Measurements from ENCODE around the gene ATM.
"Not testable (repeated sequence)": the region's sequence is repeated elsewhere in the genome, so short reads cannot be mapped to it uniquely, and the experiment has no call there.

ATM gene

GRCh38 chr11:108286956-108287355 is 64.1 kb downstream of the ATM start:
- no peak for TF ChIP-seq CTCF (conservative IDR thresholded peaks at IDR 0.05; ENCODE audit: low read depth)

DNA sequence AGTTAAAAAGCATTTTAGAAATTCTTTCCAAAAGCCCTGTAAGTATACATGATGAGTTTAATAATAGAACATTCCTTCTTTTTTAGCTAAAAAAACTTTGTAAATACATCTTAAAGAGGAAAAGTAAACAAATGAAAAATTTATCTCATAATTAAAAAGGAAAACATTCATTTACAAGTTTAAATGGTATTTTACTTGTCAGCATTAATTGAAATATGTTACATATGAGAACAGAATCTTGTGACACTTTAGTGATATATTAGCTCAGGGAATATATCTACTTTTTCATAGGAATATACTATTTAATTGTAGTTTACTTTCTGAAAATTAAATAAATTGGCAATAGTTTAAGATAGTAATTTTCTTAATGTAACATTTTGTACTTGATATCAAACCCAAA is 66.2 kb downstream of the ATM start:
- POLR2A ChIA-PET (ENCODE audit: low non-redundant PET); H3K27ac ChIP-seq; DNase-seq (ENCODE audit: low spot score); CTCF ChIA-PET: not testable (repeated sequence)

More at GRCh38 chr11:108286956-108287355, 64.1 kb downstream of the ATM start:
- ChIA-PET CTCF (no interaction called here), POLR2A (ENCODE audit: low non-redundant PET) (no interaction called here)
- no peak overlapping the region for H3K27ac ChIP-seq
- no peak for DNase-seq (ENCODE audit: low spot score)

DNA sequence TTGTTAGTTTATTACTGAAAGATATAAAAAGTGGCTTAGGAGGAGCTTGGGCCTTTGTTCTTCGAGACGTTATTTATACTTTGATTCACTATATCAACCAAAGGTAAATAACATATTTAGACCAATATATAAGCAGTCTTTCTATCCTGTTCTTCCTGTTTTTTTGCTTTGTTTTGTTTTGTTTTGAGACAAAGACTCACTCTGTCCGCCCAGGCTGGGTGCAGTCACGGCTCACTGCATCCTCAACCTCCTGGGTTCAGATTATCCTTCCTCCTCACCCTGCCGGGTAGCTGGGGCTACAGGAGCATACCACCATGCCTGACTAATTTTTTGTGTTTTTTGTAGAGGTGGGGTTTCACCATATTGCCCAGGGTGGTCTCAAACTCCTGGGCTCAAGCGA is 66.8 kb downstream of the ATM start:
- no peak overlapping the region for H3K27ac ChIP-seq
- TF ChIP-seq CTCF (conservative IDR thresholded peaks at IDR 0.05; ENCODE audit: low read depth): no peak
- DNase-seq (ENCODE audit: low spot score): no peak
- POLR2A ChIA-PET (ENCODE audit: low non-redundant PET): no interaction called here
- CTCF ChIA-PET: no interaction called here

DNA sequence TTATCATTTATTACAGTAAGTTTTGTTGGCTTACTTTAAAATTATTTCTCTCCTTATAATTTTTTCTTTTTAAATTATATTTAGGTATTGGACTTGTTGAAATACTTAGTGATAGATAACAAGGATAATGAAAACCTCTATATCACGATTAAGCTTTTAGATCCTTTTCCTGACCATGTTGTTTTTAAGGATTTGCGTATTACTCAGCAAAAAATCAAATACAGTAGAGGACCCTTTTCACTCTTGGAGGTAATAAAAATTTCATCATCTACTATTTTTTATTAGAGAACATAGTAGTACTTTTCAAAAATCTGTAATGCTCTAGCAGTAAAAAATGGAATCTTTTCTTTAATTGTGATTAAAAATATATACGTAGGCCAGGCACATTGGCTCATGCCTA is 70.4 kb downstream of the ATM start:
- TF ChIP-seq CTCF (conservative IDR thresholded peaks at IDR 0.05; ENCODE audit: low read depth): no peak
- DNase-seq (ENCODE audit: low spot score): no peak
- ChIA-PET POLR2A (ENCODE audit: low non-redundant PET) (no interaction called here), CTCF (no interaction called here)
- no peak overlapping the region for H3K27ac ChIP-seq

GRCh38 chr11:108302121-108302785 is 79.4 kb downstream of the ATM start:
- ChIA-PET CTCF (no interaction called here), POLR2A (ENCODE audit: low non-redundant PET) (no interaction called here)
- H3K27ac ChIP-seq: no peak overlapping the region
- DNase-seq (ENCODE audit: low spot score): no peak
- TF ChIP-seq CTCF (conservative IDR thresholded peaks at IDR 0.05; ENCODE audit: low read depth): no peak

- no peak for TF ChIP-seq CTCF (conservative IDR thresholded peaks at IDR 0.05; ENCODE audit: low read depth)
- DNase-seq (ENCODE audit: low spot score): no peak
- H3K27ac ChIP-seq: no peak overlapping the region
- POLR2A ChIA-PET (ENCODE audit: low non-redundant PET): no interaction called here
- CTCF ChIA-PET: no interaction called here
Measured at GRCh38 chr11:108307751-108308150, 84.9 kb downstream of the ATM start.

DNA sequence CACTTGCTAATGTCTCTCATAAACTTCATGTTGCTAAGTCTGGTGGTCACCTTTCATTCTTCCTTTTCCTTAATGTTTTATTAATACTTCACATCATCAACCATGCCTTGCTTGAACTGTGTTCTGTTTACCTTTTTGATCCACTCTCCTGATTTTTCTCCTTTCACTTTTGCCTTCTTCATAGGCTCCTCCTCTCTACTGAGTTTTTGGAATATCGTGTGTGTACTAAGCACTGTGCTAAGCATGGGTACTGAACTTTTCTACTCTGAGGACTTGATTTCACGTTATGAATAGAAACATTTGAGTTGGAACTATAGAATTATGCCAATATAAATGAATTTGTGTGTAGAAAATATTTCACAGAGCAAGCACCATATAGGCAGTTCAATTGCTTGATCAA is 90.6 kb downstream of the ATM start:
- no peak for DNase-seq (ENCODE audit: low spot score)
- TF ChIP-seq CTCF (conservative IDR thresholded peaks at IDR 0.05; ENCODE audit: low read depth): no peak
- ChIA-PET CTCF (no interaction called here), POLR2A (ENCODE audit: low non-redundant PET) (no interaction called here)
- H3K27ac ChIP-seq: no peak overlapping the region
